ENCODE data around the gene ETNK2. TPM values are rescaled to one million over a fixed set of nuclear protein-coding genes. Genes with fewer than 3 reads are reported as not detected.

ETNK2 gene
- total RNA-seq, 2 donors from 2014 or later: 4.0 to 15.8 TPM

DNA sequence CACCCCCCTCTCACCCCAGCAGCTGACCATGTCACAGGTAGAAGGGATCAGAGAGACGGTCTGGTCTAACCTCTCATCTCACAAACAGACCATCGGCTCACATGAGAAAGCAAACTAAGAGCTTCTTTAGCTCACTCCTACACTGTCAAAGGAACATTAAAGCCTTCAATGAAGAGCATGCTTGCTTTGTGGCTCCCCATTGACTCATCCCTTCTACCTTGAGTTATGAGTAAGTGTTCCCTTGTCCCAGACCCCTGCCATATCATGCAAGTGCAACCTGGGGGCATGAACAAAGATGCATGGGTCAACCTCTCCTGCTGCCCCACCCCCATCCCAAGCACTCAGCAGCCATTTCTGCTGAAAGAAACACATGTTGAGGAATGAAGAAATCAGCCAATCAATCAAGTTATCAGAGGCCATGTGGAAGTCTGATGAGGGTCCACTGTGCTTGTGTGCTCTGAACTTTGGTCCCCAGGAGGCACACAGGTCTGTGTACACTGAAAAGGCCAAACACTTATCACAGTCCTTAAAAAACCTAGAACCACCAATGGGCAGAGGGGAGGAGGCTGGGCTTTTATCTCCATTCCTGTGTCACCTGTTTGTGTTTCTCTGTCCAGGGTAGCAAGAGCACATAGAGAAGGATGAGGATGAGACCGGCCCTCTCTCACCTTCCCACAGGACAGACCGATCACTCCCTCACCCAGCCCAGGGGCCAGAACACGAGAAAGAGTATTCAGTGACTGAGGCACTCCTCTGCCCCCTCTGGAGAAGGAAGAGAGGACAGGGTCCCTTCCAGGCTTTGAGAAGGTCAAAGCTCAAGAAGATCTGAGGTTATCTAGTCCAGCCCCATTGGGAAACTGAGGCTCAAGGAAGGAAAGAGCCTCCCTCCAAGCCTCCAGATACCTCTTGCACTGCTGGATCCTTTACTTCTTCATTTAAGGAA, 9.5 kb downstream of the ETNK2 start:
- no peak for DNase-seq
- H3K4me3 ChIP-seq: no peak overlapping the region
- ATAC-seq: no peak
- TF ChIP-seq POLR2A (IDR thresholded peaks at IDR 0.05): no peak
- TF ChIP-seq, protein P1, sequence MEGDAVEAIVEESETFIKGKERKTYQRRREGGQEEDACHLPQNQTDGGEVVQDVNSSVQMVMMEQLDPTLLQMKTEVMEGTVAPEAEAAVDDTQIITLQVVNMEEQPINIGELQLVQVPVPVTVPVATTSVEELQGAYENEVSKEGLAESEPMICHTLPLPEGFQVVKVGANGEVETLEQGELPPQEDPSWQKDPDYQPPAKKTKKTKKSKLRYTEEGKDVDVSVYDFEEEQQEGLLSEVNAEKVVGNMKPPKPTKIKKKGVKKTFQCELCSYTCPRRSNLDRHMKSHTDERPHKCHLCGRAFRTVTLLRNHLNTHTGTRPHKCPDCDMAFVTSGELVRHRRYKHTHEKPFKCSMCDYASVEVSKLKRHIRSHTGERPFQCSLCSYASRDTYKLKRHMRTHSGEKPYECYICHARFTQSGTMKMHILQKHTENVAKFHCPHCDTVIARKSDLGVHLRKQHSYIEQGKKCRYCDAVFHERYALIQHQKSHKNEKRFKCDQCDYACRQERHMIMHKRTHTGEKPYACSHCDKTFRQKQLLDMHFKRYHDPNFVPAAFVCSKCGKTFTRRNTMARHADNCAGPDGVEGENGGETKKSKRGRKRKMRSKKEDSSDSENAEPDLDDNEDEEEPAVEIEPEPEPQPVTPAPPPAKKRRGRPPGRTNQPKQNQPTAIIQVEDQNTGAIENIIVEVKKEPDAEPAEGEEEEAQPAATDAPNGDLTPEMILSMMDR (IDR thresholded peaks at IDR 0.05): no peak
- H3K27me3 ChIP-seq: no peaks in the 10 kb centered on the region
- H3K27ac ChIP-seq: no peak overlapping the region
- intact Hi-C loops (cut with DNase I): no loop called here
- H3K9me3 ChIP-seq: no peaks in the 10 kb centered on the region
- H3K4me1 ChIP-seq: peaks cover 14% of the 10 kb centered on the region
- peaks cover 0 to 2% of the 10 kb centered on the region in 2 donors for H3K36me3 ChIP-seq (replicated peaks in 1 of 2; ENCODE audit: insufficient read depth in 1 of 2, low read depth in 2 of 2)
- WGBS, 2 donors: 89 to 98% methylated on average over 5 of the region's 5 CpGs

DNA sequence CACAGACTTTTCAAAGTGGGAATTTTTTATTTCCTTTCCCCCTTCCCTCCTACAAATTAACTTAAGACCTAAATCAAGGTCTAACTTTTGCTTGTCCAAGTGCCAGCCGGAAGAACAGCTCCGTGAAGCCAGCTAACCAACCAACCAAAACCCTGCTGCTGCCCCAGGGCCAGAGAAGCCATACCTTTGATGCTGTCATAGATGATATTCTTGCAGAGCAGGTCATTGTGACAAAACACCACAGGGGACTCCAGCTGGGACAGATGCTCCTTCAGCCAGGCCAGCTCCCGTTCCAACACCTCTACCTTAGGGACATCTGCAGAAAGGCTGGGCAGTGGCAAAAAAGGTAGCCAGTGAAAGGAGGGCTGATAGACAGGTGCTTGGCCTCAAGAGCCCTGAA, 10.7 kb downstream of the ETNK2 start:
- H3K4me3 ChIP-seq: no peak overlapping the region
- no peak for DNase-seq
- peaks cover 0 to 2% of the 10 kb centered on the region in 2 donors for H3K36me3 ChIP-seq (replicated peaks in 1 of 2; ENCODE audit: insufficient read depth in 1 of 2, low read depth in 2 of 2)
- H3K4me1 ChIP-seq: peaks cover 14% of the 10 kb centered on the region
- intact Hi-C loops (cut with DNase I): no loop called here
- ATAC-seq: no peak
- WGBS, 2 donors: 63 to 95% methylated on average over 3 of the region's 3 CpGs
- no peak for TF ChIP-seq POLR2A (IDR thresholded peaks at IDR 0.05)
- TF ChIP-seq, protein P1 (IDR thresholded peaks at IDR 0.05): no peak
- no peak overlapping the region for H3K27ac ChIP-seq
- no peaks in the 10 kb centered on the region for H3K27me3 ChIP-seq
- H3K9me3 ChIP-seq: no peaks in the 10 kb centered on the region

DNA sequence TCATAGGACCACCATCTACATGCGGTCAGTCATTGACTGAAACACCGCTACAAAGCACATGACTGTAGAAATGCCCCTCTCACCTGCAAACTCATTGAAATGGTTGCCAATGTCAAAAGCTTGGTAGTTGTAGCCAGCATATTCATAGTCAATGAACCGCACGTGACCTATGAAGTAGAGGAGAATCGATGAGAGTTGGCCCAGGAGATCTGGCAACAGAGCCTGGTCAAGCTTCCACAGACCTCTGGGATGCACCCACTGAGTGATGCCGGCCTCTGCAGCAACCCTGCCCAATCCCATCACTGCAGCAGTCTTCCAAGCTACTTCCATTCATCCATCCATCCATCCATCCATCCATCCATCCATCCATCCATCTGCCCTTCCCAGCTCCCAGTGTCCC, 11.9 kb downstream of the ETNK2 start:
- TF ChIP-seq POLR2A (IDR thresholded peaks at IDR 0.05): no peak
- TF ChIP-seq, protein P1 (IDR thresholded peaks at IDR 0.05): no peak
- Histone ChIP-seq H3K27me3 (no peaks in the 10 kb centered on the region), H3K27ac (no peak overlapping the region), H3K4me1 (peaks cover 10% of the 10 kb centered on the region), H3K9me3 (no peaks in the 10 kb centered on the region), H3K36me3 (replicated peaks in 1 of 2; ENCODE audit: insufficient read depth in 1 of 2, low read depth in 2 of 2) (peaks cover 0 to 2% of the 10 kb centered on the region in 2 donors), H3K4me3 (no peak overlapping the region)
- DNase-seq (no peak), ATAC-seq (no peak)
- 95 to 97% methylated on average over 6 of the region's 6 CpGs for WGBS, 2 donors
- intact Hi-C loops (cut with DNase I): no loop called here

DNA sequence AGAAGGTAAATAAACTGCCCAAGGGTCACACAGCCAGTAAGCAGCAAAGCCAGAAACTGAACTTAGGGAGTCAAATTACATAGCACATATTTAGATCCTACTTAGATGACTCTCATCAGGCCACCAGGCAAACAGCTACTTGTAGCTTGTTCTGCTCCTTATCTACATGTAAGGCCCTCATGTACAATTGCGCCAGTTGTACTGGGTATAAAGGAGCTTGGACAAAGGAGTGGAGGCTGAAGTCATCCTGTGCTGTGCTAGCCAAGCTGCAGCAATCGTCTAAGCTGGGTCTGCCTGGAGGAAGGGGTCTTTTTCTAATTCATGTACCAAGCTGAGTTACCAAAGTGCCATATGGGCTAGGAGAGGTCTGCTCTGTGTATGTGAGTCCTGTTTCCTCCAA, 12.8 kb downstream of the ETNK2 start:
- 58 to 73% methylated on average over 2 of the region's 2 CpGs for WGBS, 2 donors
- H3K36me3 ChIP-seq (replicated peaks in 1 of 2; ENCODE audit: insufficient read depth in 1 of 2, low read depth in 2 of 2): peaks cover 0 to 2% of the 10 kb centered on the region in 2 donors

More for the DNA sequence above, 12.8 kb downstream of the ETNK2 start:
- no peak overlapping the region for H3K4me3 ChIP-seq
- ATAC-seq: no peak
- TF ChIP-seq, protein P1 (IDR thresholded peaks at IDR 0.05): no peak
- no peak for TF ChIP-seq POLR2A (IDR thresholded peaks at IDR 0.05)
- intact Hi-C loops (cut with DNase I): no loop called here
- H3K9me3 ChIP-seq: no peaks in the 10 kb centered on the region
- no peaks in the 10 kb centered on the region for H3K27me3 ChIP-seq
- H3K27ac ChIP-seq: no peak overlapping the region
- H3K4me1 ChIP-seq: peaks cover 10% of the 10 kb centered on the region
- DNase-seq: no peak

All from body of pancreas (tissue), 4 donors.